HG03064 (cell line): ENCODE results near the gene GRWD1.

Experiments
- ATAC-seq: cut with Tn5 transposase; IDR thresholded peaks from one replicate; pipeline ENCODE4 v1.9.1; 2021; ENCODE audit warnings: low read depth; ENCODE audit not compliant: unreplicated experiment

The GRWD1 gene

GRCh38 chr19:48492925-48493717 is 47.3 kb downstream of the GRWD1 start:
- peak; percentile 64 for ATAC-seq

- ATAC-seq = peak; percentile 7
Observed at GRCh38 chr19:48493718-48494401, 48.1 kb downstream of the GRWD1 start.

GRCh38 chr19:48495396-48495795 is 49.6 kb downstream of the GRWD1 start:
- ATAC-seq = no peak

- no peak for ATAC-seq
Observed at GRCh38 chr19:48496959-48497727, 51.4 kb downstream of the GRWD1 start.

- ATAC-seq = no peak
Observed at GRCh38 chr19:48497728-48498594, 52.2 kb downstream of the GRWD1 start.

- ATAC-seq = no peak
Observed at GRCh38 chr19:48498595-48499311, 53.0 kb downstream of the GRWD1 start.

GRCh38 chr19:48499316-48500090 is 53.7 kb downstream of the GRWD1 start:
- ATAC-seq = no peak

- no peak for ATAC-seq
Observed at GRCh38 chr19:48500830-48501493, 55.2 kb downstream of the GRWD1 start.

- no peak for ATAC-seq
Observed at GRCh38 chr19:48501494-48502349, 55.9 kb downstream of the GRWD1 start.

- no peak for ATAC-seq
Observed at GRCh38 chr19:48502350-48503018, 56.7 kb downstream of the GRWD1 start.

GRCh38 chr19:48506138-48506733 is 60.5 kb downstream of the GRWD1 start:
- ATAC-seq = no peak
